ENCODE measurements around the gene GEMIN4. TPM values are rescaled to one million over a fixed set of nuclear protein-coding genes. Genes with fewer than 3 reads are reported as not detected.
A peak's percentile ranks its signal among the peaks of the same experiment; 100 is the strongest.

The GEMIN4 gene
- total and polyA plus RNA-seq, 2 experiments from 2014 or later = 14.1 to 45.0 TPM

DNA sequence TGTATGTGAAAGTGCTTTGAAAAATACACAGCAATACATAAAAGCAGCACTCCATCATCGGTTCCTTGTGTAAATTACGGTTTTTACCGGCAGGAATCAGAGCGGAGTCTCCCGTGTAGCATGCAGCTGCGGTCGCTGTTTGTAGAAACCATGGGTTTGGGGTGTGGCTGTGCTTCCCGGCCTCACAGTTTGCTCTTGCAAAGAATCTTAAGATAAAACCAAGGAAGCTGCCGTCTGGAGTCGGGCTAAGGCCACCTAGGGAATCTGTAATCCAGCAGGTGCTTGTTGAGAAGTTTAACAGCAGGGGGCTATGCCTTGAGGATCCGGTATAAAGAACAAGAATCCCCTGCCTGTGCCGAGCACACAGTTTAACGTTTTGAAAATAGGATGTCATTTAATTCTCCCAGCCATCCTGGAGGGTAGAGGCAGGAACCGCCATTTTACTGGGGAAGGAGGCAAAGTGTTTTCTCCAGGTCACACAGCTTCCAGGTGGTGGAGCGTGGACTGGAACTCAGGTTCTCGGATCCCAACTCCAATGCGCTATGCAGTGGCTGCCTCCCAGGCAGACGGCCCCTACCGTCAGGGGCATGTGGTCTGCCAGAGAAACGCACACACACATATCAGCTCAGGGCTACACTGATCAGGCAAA lies 25.7 kb downstream of the GEMIN4 start:
- H3K4me3 Mint-ChIP-seq = no peak overlapping the region
- TF ChIP-seq EZH2 (IDR thresholded peaks at IDR 0.05; ENCODE audit: low read depth, unreplicated experiment) (no peak), STAT1 (IDR thresholded peaks at IDR 0.05; ENCODE audit: unreplicated experiment) (no peak), ETS1 (IDR thresholded peaks at IDR 0.05) (no peak), EZH2phosphoT487 (IDR thresholded peaks at IDR 0.05; ENCODE audit: unreplicated experiment) (no peak), JUNB (IDR thresholded peaks at IDR 0.05; ENCODE audit: unreplicated experiment) (no peak), ZNF114 (CRISPR knock-in tag; IDR thresholded peaks at IDR 0.05) (no peak), POLR2AphosphoS5 (IDR thresholded peaks at IDR 0.05; ENCODE audit: low read depth) (no peak), CREB1 (CRISPR knock-in tag; IDR thresholded peaks at IDR 0.05; ENCODE audit: low read depth) (no peak), ZNF331 (CRISPR knock-in tag; IDR thresholded peaks at IDR 0.05; ENCODE audit: low read depth) (no peak), ZNF462 (CRISPR knock-in tag; IDR thresholded peaks at IDR 0.05) (no peak), NANOG (IDR thresholded peaks at IDR 0.05; ENCODE audit: borderline replicate concordance) (no peak), CTCF (conservative IDR thresholded peaks at IDR 0.05; ENCODE audit: low read depth in 2 of 2) (no peak)
- TF ChIP-seq, protein P1, sequence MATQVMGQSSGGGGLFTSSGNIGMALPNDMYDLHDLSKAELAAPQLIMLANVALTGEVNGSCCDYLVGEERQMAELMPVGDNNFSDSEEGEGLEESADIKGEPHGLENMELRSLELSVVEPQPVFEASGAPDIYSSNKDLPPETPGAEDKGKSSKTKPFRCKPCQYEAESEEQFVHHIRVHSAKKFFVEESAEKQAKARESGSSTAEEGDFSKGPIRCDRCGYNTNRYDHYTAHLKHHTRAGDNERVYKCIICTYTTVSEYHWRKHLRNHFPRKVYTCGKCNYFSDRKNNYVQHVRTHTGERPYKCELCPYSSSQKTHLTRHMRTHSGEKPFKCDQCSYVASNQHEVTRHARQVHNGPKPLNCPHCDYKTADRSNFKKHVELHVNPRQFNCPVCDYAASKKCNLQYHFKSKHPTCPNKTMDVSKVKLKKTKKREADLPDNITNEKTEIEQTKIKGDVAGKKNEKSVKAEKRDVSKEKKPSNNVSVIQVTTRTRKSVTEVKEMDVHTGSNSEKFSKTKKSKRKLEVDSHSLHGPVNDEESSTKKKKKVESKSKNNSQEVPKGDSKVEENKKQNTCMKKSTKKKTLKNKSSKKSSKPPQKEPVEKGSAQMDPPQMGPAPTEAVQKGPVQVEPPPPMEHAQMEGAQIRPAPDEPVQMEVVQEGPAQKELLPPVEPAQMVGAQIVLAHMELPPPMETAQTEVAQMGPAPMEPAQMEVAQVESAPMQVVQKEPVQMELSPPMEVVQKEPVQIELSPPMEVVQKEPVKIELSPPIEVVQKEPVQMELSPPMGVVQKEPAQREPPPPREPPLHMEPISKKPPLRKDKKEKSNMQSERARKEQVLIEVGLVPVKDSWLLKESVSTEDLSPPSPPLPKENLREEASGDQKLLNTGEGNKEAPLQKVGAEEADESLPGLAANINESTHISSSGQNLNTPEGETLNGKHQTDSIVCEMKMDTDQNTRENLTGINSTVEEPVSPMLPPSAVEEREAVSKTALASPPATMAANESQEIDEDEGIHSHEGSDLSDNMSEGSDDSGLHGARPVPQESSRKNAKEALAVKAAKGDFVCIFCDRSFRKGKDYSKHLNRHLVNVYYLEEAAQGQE (IDR thresholded peaks at IDR 0.05; ENCODE audit: unreplicated experiment) = no peak
- peaks cover 7% of the 10 kb centered on the region; the same call in 1 of the 2 replicates for H3K27me3 ChIP-seq (ENCODE audit: insufficient read depth)
- DNase-seq (ENCODE audit: low spot score) (peak; percentile 83), ATAC-seq (peak; percentile 78)
- H3K27ac Mint-ChIP-seq = no peak overlapping the region
- 0 out of 2 replicates have a peak, but pooled peaks cover 6% of the 10 kb centered on the region for H3F3A ChIP-seq (replicated peaks; ENCODE audit: low read depth)
- H3K9me3 Mint-ChIP-seq = no peaks in the 10 kb centered on the region
- H3K4me1 ChIP-seq (ENCODE audit: insufficient read depth) = peaks cover 19% of the 10 kb centered on the region
- H3K36me3 Mint-ChIP-seq (ENCODE audit: low read depth) = no peaks in the 10 kb centered on the region
- no peaks in the 10 kb centered on the region for H3K9me2 ChIP-seq (ENCODE audit: insufficient read depth)
- no peak overlapping the region; the same call in 1 of the 2 replicates for H2AFZ ChIP-seq
- H3K79me2 ChIP-seq (replicated peaks; ENCODE audit: insufficient read depth) = peaks cover 5% of the 10 kb centered on the region; the same call in 1 of the 2 replicates
- peaks cover 8% of the 10 kb centered on the region for H3K27me3 Mint-ChIP-seq (ENCODE audit: insufficient read depth, low read depth, poor library complexity)
- peak overlapping the region; percentile 36; the same call in 1 of the 2 replicates for H3K4me3 ChIP-seq
- H3K27ac ChIP-seq (ENCODE audit: low read depth) = peak overlapping the region; percentile 63; the same call in 1 of the 2 replicates
- peaks cover 12% of the 10 kb centered on the region; the same call in 2 of the 3 replicates for H3K4me1 Mint-ChIP-seq
- peaks cover 13% of the 10 kb centered on the region; the same call in 1 of the 2 replicates for H4K20me1 ChIP-seq (replicated peaks; ENCODE audit: insufficient read depth)
- no peaks in the 10 kb centered on the region for H3K36me3 ChIP-seq (ENCODE audit: insufficient read depth)
- H3K4me2 ChIP-seq = peak overlapping the region; percentile 33; the same call in 1 of the 2 replicates
